ENCODE results near the gene ME3.

ME3 gene

GRCh38 chr11:86672007-86672621, at the start of gene ME3:
Gene ME3, minus strand, starts transcription at chr11:86672616.
- no peak for DNase-seq (ENCODE audit: low spot score)

GRCh38 chr11:86722006-86722405, 49.6 kb upstream of the ME3 start:
- no peak for DNase-seq (ENCODE audit: low spot score)

- DNase-seq (ENCODE audit: low spot score), result no peak
These were observed 48.1 kb upstream of the ME3 start for GRCh38 chr11:86720546-86720945.

- no peak for DNase-seq (ENCODE audit: low spot score)
These were observed 47.5 kb upstream of the ME3 start for GRCh38 chr11:86719781-86720463.

GRCh38 chr11:86718999-86719398, 46.6 kb upstream of the ME3 start:
- no peak for DNase-seq (ENCODE audit: low spot score)

GRCh38 chr11:86718521-86718920, 46.1 kb upstream of the ME3 start:
- DNase-seq (ENCODE audit: low spot score), result no peak

- no peak for DNase-seq (ENCODE audit: low spot score)
These were observed 45.5 kb upstream of the ME3 start for GRCh38 chr11:86717817-86718501.

- DNase-seq (ENCODE audit: low spot score), result no peak
These were observed 43.2 kb upstream of the ME3 start for GRCh38 chr11:86715611-86716010.

- no peak for DNase-seq (ENCODE audit: low spot score)
These were observed 41.1 kb upstream of the ME3 start for GRCh38 chr11:86713552-86713951.

GRCh38 chr11:86710936-86711335, 38.5 kb upstream of the ME3 start:
- DNase-seq (ENCODE audit: low spot score), result no peak

- DNase-seq (ENCODE audit: low spot score), result no peak
These were observed 36.3 kb upstream of the ME3 start for GRCh38 chr11:86708669-86709068.

- no peak for DNase-seq (ENCODE audit: low spot score)
These were observed 34.1 kb upstream of the ME3 start for GRCh38 chr11:86706338-86707131.

GRCh38 chr11:86704710-86705109, 32.3 kb upstream of the ME3 start:
- DNase-seq (ENCODE audit: low spot score), result no peak

- no peak for DNase-seq (ENCODE audit: low spot score)
These were observed 31.6 kb upstream of the ME3 start for GRCh38 chr11:86703987-86704386.

- DNase-seq (ENCODE audit: low spot score), result no peak
These were observed 30.0 kb upstream of the ME3 start for GRCh38 chr11:86702220-86702983.

GRCh38 chr11:86699040-86699791, 26.8 kb upstream of the ME3 start:
- no peak for DNase-seq (ENCODE audit: low spot score)

GRCh38 chr11:86698639-86699038, 26.2 kb upstream of the ME3 start:
- no peak for DNase-seq (ENCODE audit: low spot score)

GRCh38 chr11:86696451-86696850, 24.0 kb upstream of the ME3 start:
- no peak for DNase-seq (ENCODE audit: low spot score)

GRCh38 chr11:86696004-86696403, 23.6 kb upstream of the ME3 start:
- DNase-seq (ENCODE audit: low spot score), result no peak

GRCh38 chr11:86695373-86695772, 23.0 kb upstream of the ME3 start:
- no peak for DNase-seq (ENCODE audit: low spot score)

- no peak for DNase-seq (ENCODE audit: low spot score)
These were observed 21.1 kb upstream of the ME3 start for GRCh38 chr11:86693518-86693917.

All from hematopoietic multipotent progenitor cell treated with erythropoietin and hydrocortisone succinate and interleukin-3 and kit ligand, for 17 days (in vitro differentiated cells).